Thyroid gland (tissue), 4 donors: ENCODE data around the gene BECN2.

Experiments
- CTCF ChIP-seq, 6 experiments: fragments of 200-600 bp in 3 of 6; fragments of 450-650 bp in 3 of 6; sonication (generic) in 3 of 6; IDR thresholded peaks; one replicate each; pipeline ENCODE4 v1.5.1; 2016 to 2019; ENCODE audit warnings: antibody characterized with exemption in 6 of 6, mild to moderate bottlenecking in 2 of 6, inconsistent platforms in 1 of 6, moderate library complexity in 1 of 6
- POLR2A ChIP-seq, 2 donors: fragments of 450-650 bp; IDR thresholded peaks; one replicate each; pipeline ENCODE4 v1.6.1; 2017; ENCODE audit warnings: antibody characterized with exemption in 2 of 2, mild to moderate bottlenecking in 2 of 2, moderate library complexity in 1 of 2

GRCh38 chr1:241997401-241997998 is 39.9 kb downstream of the BECN2 start:
- TF ChIP-seq CTCF (IDR thresholded peaks at IDR 0.05): no peak
- no peak for TF ChIP-seq POLR2A (IDR thresholded peaks at IDR 0.05)
